HG03064 (cell line): ENCODE results near the gene NEK11.

Experiments
- ATAC-seq: cut with Tn5 transposase; IDR thresholded peaks from one replicate; pipeline ENCODE4 v1.9.1; 2021; ENCODE audit warnings: low read depth; ENCODE audit not compliant: unreplicated experiment

NEK11 gene

DNA sequence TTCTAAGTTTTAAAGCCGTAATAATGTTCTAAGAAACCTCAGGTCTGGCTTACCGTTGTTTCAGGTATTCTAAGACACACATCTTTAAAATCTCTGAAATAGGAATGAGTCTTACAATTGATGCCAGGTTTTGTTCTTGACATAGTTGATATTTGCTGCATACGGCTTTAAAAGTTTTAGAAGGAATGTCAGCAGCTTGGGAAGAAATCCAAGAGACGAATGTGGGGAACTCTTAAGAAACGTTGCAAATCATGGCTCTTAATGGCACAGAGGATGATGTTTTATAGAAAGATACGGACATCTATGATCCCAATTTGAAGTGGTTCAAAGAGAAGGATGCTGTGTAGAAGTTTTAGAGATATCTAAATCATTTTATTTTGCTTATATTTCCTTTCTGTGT is 366.4 kb downstream of the NEK11 start:
- no peak for ATAC-seq

DNA sequence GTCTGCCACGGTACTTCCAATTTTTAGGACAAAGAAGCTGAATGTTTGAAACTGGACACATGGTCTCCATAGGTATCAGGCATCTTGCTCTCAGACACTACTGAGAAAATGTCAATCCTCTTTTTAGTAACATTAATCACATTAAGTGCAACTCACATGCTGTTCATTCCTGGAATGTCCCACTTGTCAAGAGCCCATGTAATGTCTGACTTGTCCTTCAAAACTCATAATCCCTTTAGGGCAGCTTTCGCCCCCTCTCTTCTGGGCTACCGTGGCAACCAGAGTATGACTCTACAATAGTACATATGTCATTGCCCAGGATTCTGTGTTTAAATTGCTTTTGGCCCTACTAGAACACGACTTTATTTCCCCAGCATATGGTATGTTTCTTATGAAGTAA is 367.2 kb downstream of the NEK11 start:
- no peak for ATAC-seq

DNA sequence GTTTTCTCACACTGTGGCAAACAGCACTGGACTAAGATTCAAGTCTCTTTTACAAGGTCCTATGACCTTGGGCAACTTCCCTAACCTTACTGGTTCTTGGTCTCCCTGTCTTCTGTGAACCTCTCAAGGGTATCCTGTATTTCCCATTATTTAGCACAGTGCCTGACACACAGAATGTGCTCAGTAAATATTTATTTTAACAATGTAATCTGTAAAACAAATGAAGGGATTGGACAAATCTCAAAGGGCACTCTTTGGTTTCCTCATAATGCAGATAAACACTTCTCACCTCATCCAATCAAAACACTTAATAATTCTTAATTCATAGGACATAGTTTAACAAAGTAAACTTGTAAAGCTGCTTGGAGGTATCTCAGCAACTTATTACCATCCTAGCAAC is 367.7 kb downstream of the NEK11 start:
- no peak for ATAC-seq

DNA sequence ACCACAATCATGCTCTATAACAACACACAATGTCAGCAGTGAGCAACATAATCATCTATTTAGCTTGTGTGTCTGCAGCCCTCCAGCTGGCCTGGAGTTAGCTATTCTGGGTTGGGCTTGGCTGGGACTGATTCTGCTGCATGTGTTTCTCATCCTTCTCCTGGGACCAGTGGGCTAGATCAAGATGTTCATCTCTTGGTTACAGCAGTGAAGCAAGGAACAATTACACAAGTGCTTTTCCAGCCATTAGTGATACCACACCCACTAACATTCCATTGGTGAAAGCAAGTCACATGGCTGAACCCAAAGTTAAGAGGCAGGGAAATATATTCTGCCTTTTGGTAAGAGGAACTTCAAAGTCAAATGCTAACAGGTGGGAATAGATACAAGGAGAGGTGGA is 369.5 kb downstream of the NEK11 start:
- ATAC-seq = no peak

DNA sequence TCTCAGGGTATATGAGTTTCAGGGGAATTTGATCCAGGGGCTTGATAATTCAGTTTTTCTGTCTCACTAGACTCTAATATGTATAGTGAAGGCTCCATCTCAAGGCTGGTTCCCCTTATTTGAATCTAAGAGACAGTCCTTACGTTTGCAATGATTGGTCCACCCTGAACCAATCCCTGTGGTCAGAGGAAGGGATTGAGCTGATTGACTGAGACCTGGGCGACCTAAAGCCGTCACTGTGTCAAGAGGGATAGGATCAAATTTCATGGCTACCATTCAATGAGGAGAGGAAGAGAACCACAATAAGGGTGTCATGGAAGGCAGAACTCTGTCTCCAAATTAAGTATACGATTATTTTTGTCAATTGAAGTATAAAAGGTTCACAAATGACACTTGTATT is 371.2 kb downstream of the NEK11 start:
- no peak for ATAC-seq
